H1 (cell line): Measurements from ENCODE around the gene SRSF6. TPM values are rescaled to one million over a fixed set of nuclear protein-coding genes. Genes with fewer than 3 reads are reported as not detected.

ENCODE experiments used
- ASH2L ChIP-seq: fragments of 200-600, 300-600 bp; sonication (generic); IDR thresholded peaks from one replicate; pipeline ENCODE4 v1.7.1; 2017; ENCODE audit warnings: low read length
- ATF3 ChIP-seq: IDR thresholded peaks from 2 replicates; pipeline ENCODE4 v1.6.1; 2011; ENCODE audit warnings: low read depth, mild to moderate bottlenecking, low read length; ENCODE audit not compliant: insufficient read depth
- BCL11A ChIP-seq, 2 experiments: IDR thresholded peaks; one replicate each; pipeline ENCODE4 v1.6.1; 2011; ENCODE audit warnings: low read depth in 2 of 2, low read length in 2 of 2, mild to moderate bottlenecking in 2 of 2
- BRCA1 ChIP-seq: IDR thresholded peaks from 2 replicates; pipeline ENCODE4 v1.6.1; 2012; ENCODE audit warnings: low read depth, low read length, improper control_type of control experiment
- CBX5 ChIP-seq: fragments of 300-800, 300-1000 bp; sonication (generic); IDR thresholded peaks from 2 replicates; pipeline ENCODE4 v1.7.1; 2016; ENCODE audit warnings: antibody characterized with exemption, low read length, low read depth
- CTBP2 ChIP-seq: IDR thresholded peaks from 2 replicates; pipeline ENCODE4 v1.7.0; 2011; ENCODE audit warnings: borderline replicate concordance, mild to moderate bottlenecking, moderate library complexity, mixed read lengths, low read length; ENCODE audit not compliant: insufficient read depth, insufficient read length
- EP300 ChIP-seq, 2 experiments: IDR thresholded peaks; 1 replicate in 1 of 2; 2 replicates in 1 of 2; pipeline ENCODE4 v1.6.1; 2011 to 2012; ENCODE audit warnings: low read depth in 2 of 2, low read length in 2 of 2, mild to moderate bottlenecking in 2 of 2, borderline replicate concordance in 1 of 2, inconsistent platforms in 1 of 2, moderate library complexity in 1 of 2
- EZH2 ChIP-seq: fragments of 200-600 bp; sonication (generic); IDR thresholded peaks from 2 replicates; pipeline ENCODE4 v1.7.1; 2012; ENCODE audit warnings: low read depth, mild to moderate bottlenecking, moderate library complexity, low read length, inconsistent platforms; ENCODE audit not compliant: severe bottlenecking
- FOSL1 ChIP-seq: IDR thresholded peaks from 2 replicates; pipeline ENCODE4 v1.6.1; 2011; ENCODE audit warnings: mild to moderate bottlenecking, low read depth, low read length, moderate library complexity; ENCODE audit not compliant: insufficient read depth
- HDAC6 ChIP-seq: IDR thresholded peaks from one replicate; pipeline ENCODE4 v1.7.1; 2012; ENCODE audit warnings: low read depth, mild to moderate bottlenecking, inconsistent platforms, low read length, moderate library complexity
- JUN ChIP-seq: IDR thresholded peaks from 2 replicates; pipeline ENCODE4 v1.6.1; 2011; ENCODE audit warnings: low read depth, mild to moderate bottlenecking, improper control_type of control experiment, low read length
- JUND ChIP-seq: IDR thresholded peaks from 2 replicates; pipeline ENCODE4 v1.6.1; 2011; ENCODE audit warnings: mild to moderate bottlenecking, improper control_type of control experiment, low read length
- KDM4A ChIP-seq: IDR thresholded peaks from one replicate; pipeline ENCODE4 v1.7.1; 2012; ENCODE audit warnings: low read depth, mild to moderate bottlenecking, moderate library complexity, low read length, inconsistent platforms; ENCODE audit not compliant: severe bottlenecking
- KDM5A ChIP-seq: fragments of 200-600 bp; IDR thresholded peaks from 2 replicates; pipeline ENCODE4 v1.7.1; 2012; ENCODE audit warnings: mild to moderate bottlenecking, low read length, inconsistent platforms, mixed read lengths
- NANOG ChIP-seq: IDR thresholded peaks from 2 replicates; pipeline ENCODE4 v1.6.1; 2011; ENCODE audit warnings: low read length, low read depth, mild to moderate bottlenecking, inconsistent platforms; ENCODE audit not compliant: insufficient read depth, poor library complexity, severe bottlenecking
- PHF8 ChIP-seq: fragments of 200-600 bp; sonication (generic); conservative IDR thresholded peaks from 2 replicates; pipeline ENCODE4 v1.7.1; 2012; ENCODE audit warnings: low read depth, mild to moderate bottlenecking, inconsistent platforms, low read length, moderate library complexity
- POLR2AphosphoS5 ChIP-seq: IDR thresholded peaks from 2 replicates; pipeline ENCODE4 v1.6.1; 2011; ENCODE audit warnings: low read depth, low read length
- SIRT6 ChIP-seq: IDR thresholded peaks from one replicate; pipeline ENCODE4 v1.7.1; 2012; ENCODE audit warnings: low read length, inconsistent platforms
- SP1 ChIP-seq: IDR thresholded peaks from 2 replicates; pipeline ENCODE4 v1.6.1; 2011; ENCODE audit warnings: low read depth, low read length
- SP2 ChIP-seq: IDR thresholded peaks from 2 replicates; pipeline ENCODE4 v1.6.1; 2012; ENCODE audit warnings: mild to moderate bottlenecking, low read length, inconsistent platforms
- SRF ChIP-seq: IDR thresholded peaks from 2 replicates; pipeline ENCODE4 v1.6.1; 2011; ENCODE audit warnings: mild to moderate bottlenecking, low read depth, low read length, moderate library complexity
- SUZ12 ChIP-seq: fragments of 200-600 bp; sonication (generic); IDR thresholded peaks from 2 replicates; pipeline ENCODE4 v1.6.1; 2012; ENCODE audit warnings: mild to moderate bottlenecking, inconsistent platforms, low read length, moderate library complexity, mixed read lengths
- TAF1 ChIP-seq: IDR thresholded peaks from 2 replicates; pipeline ENCODE4 v1.6.1; 2011; ENCODE audit warnings: mild to moderate bottlenecking, low read depth, low read length
- TCF12 ChIP-seq: IDR thresholded peaks from 2 replicates; pipeline ENCODE4 v1.6.1; 2011; ENCODE audit warnings: low read depth, mild to moderate bottlenecking, low read length
- polyA plus RNA-seq, 7 experiments: library from polyadenylated mRNA; depleted of rRNA in 3 of 7; stranded (reverse) in 5 of 7; unstranded in 2 of 7; fragments of >200 nt in 5 of 7; fragments of 200-250 nt in 2 of 7; gene quantifications; 1 replicate in 5 of 7; 2 replicates in 1 of 7; 4 replicates in 1 of 7; pipeline versions ENCODE4 v1.2.1 to v1.2.3, GENCODE V29; 2011 to 2013; ENCODE audit warnings: missing spikeins in 2 of 7, mixed read lengths in 2 of 7
- total RNA-seq: library from RNA; stranded (reverse); fragmentation: NEBNext Ultra II Directional; extraction: Animal tissue kit (Norgen Biotek cat#: 25700); gene quantifications from 2 replicates; pipeline ENCODE4 v1.2.1, GENCODE V29; 2021

The SRSF6 gene
- total and polyA plus RNA-seq, 2 of the 8 experiments (the other 6 are each of a cell fraction or from before 2014, with no cell fraction given): 48.0 to 171 TPM

- TF ChIP-seq BCL11A (IDR thresholded peaks at IDR 0.05; ENCODE audit: low read depth in 2 of 2, low read length in 2 of 2) (no peak), SP2 (no peak), EZH2 (no peak), SP1 (peak; percentile 48; the same call in 1 of the 2 replicates), KDM5A (no peak), FOSL1 (no peak), TCF12 (no peak), SUZ12 (no peak), PHF8 (no peak; the same call in 1 of the 2 replicates), CBX5 (no peak), CTBP2 (no peak), HDAC6 (no peak), NANOG (no peak), BRCA1 (no peak), POLR2AphosphoS5 (no peak; the same call in 1 of the 2 replicates), SIRT6 (no peak), JUN (no peak), ATF3 (no peak), KDM4A (peak; percentile 47), SRF (no peak), TAF1 (no peak), ASH2L (peak; percentile 72), JUND (no peak), EP300 (IDR thresholded peaks at IDR 0.05; ENCODE audit: borderline replicate concordance in 1 of 2, low read depth in 2 of 2, low read length in 2 of 2) (no peak)
These were observed 672 bp upstream of the SRSF6 start (continued) for GRCh38 chr20:43456809-43457639.
